HepG2 (cell line): Measurements from ENCODE around the gene MSI2. TPM values are rescaled to one million over a fixed set of nuclear protein-coding genes. Genes with fewer than 3 reads are reported as not detected.

ENCODE experiments used
- ATAC-seq: fragments of 200-7000 bp; cut with Tn5 transposase; 3 replicates; pipeline ENCODE4 v1.9.1; 2020; ENCODE audit warnings: mild to moderate bottlenecking, moderate library complexity
- BruUV-seq: library from RNA; stranded (reverse); fragments of 400-500 nt; replicated peaks from 2 replicates; lab custom pipeline; 2021; lab: Mats Ljungman, UMichigan
- CTCF ChIA-PET: fragments of 300-600 bp; formaldehyde crosslinking; extraction: SDS; loops from one replicate; lab custom pipeline; 2021; ENCODE audit warnings: low total read pairs, inconsistent platforms, low intra/inter-chr PET ratio; lab: Yijun Ruan, JAX
- POLR2A ChIA-PET: fragments of 350-600 bp; sonication (Branson Sonifier 250); formaldehyde crosslinking; loops from one replicate; lab custom pipeline; 2020; ENCODE audit warnings: antibody characterized with exemption, inconsistent platforms; lab: Yijun Ruan, JAX
- DNase-seq: peaks from one replicate; pipeline ENCODE4 v3.0.0-alpha.2; 2015; ENCODE audit warnings: low spot score
- FAIRE-seq: peaks from 3 replicates; lab custom pipeline; 2011; peaks lifted over from hg19 to GRCh38; lab: Jason Lieb, UNC
- H2AFZ ChIP-seq: one replicate; pipeline ENCODE4 v1.6.1; 2011; ENCODE audit warnings: low read length, inconsistent platforms
- H3K27ac ChIP-seq: fragments of 300-600 bp; 3 replicates; pipeline ENCODE4 v1.8.0; 2011; ENCODE audit warnings: mixed run types, mild to moderate bottlenecking, mixed read lengths, low read length, inconsistent platforms; ENCODE audit not compliant: insufficient read depth; ENCODE audit errors: extremely low read length
- H3K27me3 ChIP-seq, 2 experiments: fragments of 200-600 bp in 1 of 2; 2 replicates in 1 of 2; 3 replicates in 1 of 2; pipeline versions ENCODE4 v1.6.0 to v1.8.0; 2011; ENCODE audit warnings: low read length in 2 of 2, mild to moderate bottlenecking in 2 of 2, moderate library complexity in 2 of 2, inconsistent platforms in 1 of 2; ENCODE audit not compliant: insufficient read depth in 2 of 2, control insufficient read depth in 1 of 2
- H3K36me3 ChIP-seq, 2 experiments: fragments of 200-600 bp in 1 of 2; replicated peaks in 1 of 2; 2 replicates in 1 of 2; 3 replicates in 1 of 2; pipeline versions ENCODE4 v1.5.1 to v1.8.0; 2011; ENCODE audit warnings: low read length in 2 of 2, inconsistent platforms in 1 of 2; ENCODE audit not compliant: insufficient read depth in 2 of 2, control insufficient read depth in 1 of 2
- H3K4me1 ChIP-seq: 2 replicates; pipeline ENCODE4 v1.5.1; 2012; ENCODE audit warnings: low read length, inconsistent platforms; ENCODE audit not compliant: insufficient read depth
- H3K4me2 ChIP-seq: 2 replicates; pipeline ENCODE4 v1.6.0; 2011; ENCODE audit warnings: low read depth, low read length, inconsistent platforms
- H3K4me3 ChIP-seq, 3 experiments: fragments of 200-600 bp in 1 of 3; sonication (generic), shearing (Covaris generic) in 1 of 3; replicated peaks in 1 of 3; 2 replicates each; pipeline ENCODE4 v1.5.1; 2011 to 2016; ENCODE audit warnings: low read length in 3 of 3, inconsistent platforms in 2 of 3, low read depth in 2 of 3, mild to moderate bottlenecking in 2 of 3, control low read depth in 1 of 3, mixed read lengths in 1 of 3; ENCODE audit not compliant: insufficient read depth in 1 of 3
- H3K79me2 ChIP-seq: one replicate; pipeline ENCODE4 v1.6.1; 2011; ENCODE audit warnings: low read length, inconsistent platforms; ENCODE audit not compliant: insufficient read depth
- H3K9ac ChIP-seq: 2 replicates; pipeline ENCODE4 v1.6.0; 2011; ENCODE audit warnings: mild to moderate bottlenecking, low read depth, low read length, inconsistent platforms; ENCODE audit not compliant: insufficient read depth
- H3K9me3 ChIP-seq: 2 replicates; pipeline ENCODE4 v1.5.1; 2012; ENCODE audit warnings: mild to moderate bottlenecking, low read length
- H4K20me1 ChIP-seq: 2 replicates; pipeline ENCODE4 v1.6.0; 2011; ENCODE audit warnings: inconsistent platforms, mild to moderate bottlenecking, low read length, moderate library complexity; ENCODE audit not compliant: insufficient read depth
- KDM3A ChIP-seq: IDR thresholded peaks from 2 replicates; pipeline ENCODE4 v1.6.1; 2018; ENCODE audit warnings: low read depth, missing compliant biosample characterization
- MZF1 ChIP-seq: sonication (generic); formaldehyde crosslinking; IDR thresholded peaks from 2 replicates; pipeline ENCODE4 v1.8.1; 2023; ENCODE audit warnings: mild to moderate bottlenecking, missing genetic modification reagents, borderline replicate concordance
- NFE2L1 ChIP-seq: sonication (generic); formaldehyde crosslinking; IDR thresholded peaks from 2 replicates; pipeline ENCODE4 v1.4.0; 2020; ENCODE audit warnings: missing genetic modification reagents, mild to moderate bottlenecking, borderline replicate concordance
- ZNF501 ChIP-seq: sonication (generic); formaldehyde crosslinking; IDR thresholded peaks from 2 replicates; pipeline ENCODE4 v1.5.1; 2020; ENCODE audit warnings: mild to moderate bottlenecking, moderate library complexity, missing genetic modification reagents
- ZNF549 ChIP-seq: sonication (generic); formaldehyde crosslinking; IDR thresholded peaks from 2 replicates; pipeline ENCODE4 v1.5.0; 2020; ENCODE audit warnings: missing genetic modification reagents
- ZNF768 ChIP-seq: sonication (generic); formaldehyde crosslinking; IDR thresholded peaks from 2 replicates; pipeline ENCODE4 v1.4.0; 2020; ENCODE audit warnings: missing genetic modification reagents
- WGBS: methylation state at CpG from one replicate; pipeline ENCODE4 v1.1.6; 2017; ENCODE audit warnings: low lambda C conversion rate; 5-methylcytosine and 5-hydroxymethylcytosine counted together
- in situ Hi-C: cut with HindIII; loops from 2 replicates; pipeline ENCODE4 v1.10.0; 2017; ENCODE audit warnings: low pct_unique_long_range_greater_than_20kb; ENCODE audit not compliant: extremely low pct_ligation_motif_present
- intact Hi-C: fragments of 100-400 bp; cut with micrococcal nuclease; formaldehyde crosslinking; loops from one replicate; pipeline ENCODE4 v1.10.0; 2022; ENCODE audit not compliant: unreplicated experiment
- polyA plus RNA-seq, 8 experiments: library from polyadenylated mRNA; depleted of rRNA in 3 of 8; stranded (reverse) in 7 of 8; unstranded in 1 of 8; fragments of >200 nt; fragmentation: Illumina TruSeq in 4 of 8; extraction: Trizol in 4 of 8; gene quantifications; 2 replicates each; pipeline versions ENCODE4 v1.2.1 to v1.2.3, GENCODE V29; 2011 to 2016; ENCODE audit warnings: low read depth in 4 of 8, missing spikeins in 1 of 8, mixed read lengths in 1 of 8; ENCODE audit not compliant: insufficient read depth in 1 of 8
- total RNA-seq, 5 experiments: library from RNA; depleted of rRNA; stranded (reverse); fragments of >200 nt; fragmentation: Illumina TruSeq; extraction: Trizol; gene quantifications; 2 replicates each; pipeline ENCODE4 v1.2.3, GENCODE V29; 2016; ENCODE audit warnings: low read depth in 1 of 5

The MSI2 gene
- total and polyA plus RNA-seq, 2 of the 13 experiments (the other 11 are each of a cell fraction or from before 2014, with no cell fraction given): 77.5 to 78.4 TPM

GRCh38 chr17:57327176-57327970 is 71.0 kb downstream of the MSI2 start:
- Histone ChIP-seq H3K36me3 (peaks cover 16 to 38% of the 10 kb centered on the region in 2 experiments), H3K4me1 (peaks cover 43% of the 10 kb centered on the region), H3K9ac (no peak overlapping the region), H4K20me1 (peaks cover 6% of the 10 kb centered on the region; the same call in 1 of the 2 replicates), H3K4me2 (no peak overlapping the region), H3K4me3 (no peak overlapping the region), H3K27ac (no peak overlapping the region), H3K79me2 (peaks cover 26% of the 10 kb centered on the region), H2AFZ (no peak overlapping the region), H3K27me3 (no peaks in the 10 kb centered on the region), H3K9me3 (no peaks in the 10 kb centered on the region)
- intact Hi-C loops: no loop called here
- FAIRE-seq: peak; percentile 32
- no peak for ATAC-seq
- POLR2A ChIA-PET: interaction anchor here (1.1 to 1.8 kb wide), 3 partner anchors 28 to 80 kb away, joined by 3 to 5 read pairs (median 4); no protein-coding TSS in a partner anchor
- 96% methylated on average over 6 of the region's 6 CpGs for WGBS
- in situ Hi-C loops: no loop called here
- CTCF ChIA-PET: no interaction called here
- BruUV-seq: no TSS peak
- DNase-seq: no peak
- TF ChIP-seq KDM3A (CRISPR knock-in tag): no peak
- peak; percentile 45; the same call in 1 of the 2 replicates for TF ChIP-seq MZF1
- TF ChIP-seq NFE2L1: no peak
- TF ChIP-seq ZNF501 (CRISPR knock-in tag): 0 out of 2 replicates have a peak, but pooled peaks have one; percentile 28
- TF ChIP-seq ZNF768 (CRISPR knock-in tag): peak; percentile 69; the same call in 1 of the 2 replicates
- no peak for TF ChIP-seq ZNF549 (CRISPR knock-in tag)
